AG04449 (cell line): ENCODE results near the gene SMYD3.

ENCODE experiments used
- CTCF ChIA-PET: fragments of 350-600 bp; formaldehyde crosslinking; extraction: SDS; loops from one replicate; lab custom pipeline; 2021; ENCODE audit warnings: antibody characterized with exemption; lab: Yijun Ruan, JAX
- POLR2A ChIA-PET: fragments of 400-600, 350-600 bp; formaldehyde crosslinking; extraction: SDS; loops from one replicate; lab custom pipeline; 2020; ENCODE audit warnings: antibody characterized with exemption, inconsistent platforms; lab: Yijun Ruan, JAX
- DNase-seq: peaks from one replicate; pipeline ENCODE4 v3.0.0-alpha.2; 2010; ENCODE audit warnings: low read depth, low spot score
- H3K4me3 ChIP-seq: 2 replicates; pipeline ENCODE4 v1.5.1; 2011; ENCODE audit warnings: low read depth, mild to moderate bottlenecking, control low read depth, low read length
- TF ChIP-seq, protein P1 (sequence below): IDR thresholded peaks from one replicate; pipeline ENCODE4 v1.5.1; 2011; ENCODE audit warnings: mild to moderate bottlenecking, moderate library complexity, low read length, control low read depth, inconsistent platforms; ENCODE audit not compliant: insufficient read depth; ENCODE audit errors: missing control alignments

Gene SMYD3

DNA sequence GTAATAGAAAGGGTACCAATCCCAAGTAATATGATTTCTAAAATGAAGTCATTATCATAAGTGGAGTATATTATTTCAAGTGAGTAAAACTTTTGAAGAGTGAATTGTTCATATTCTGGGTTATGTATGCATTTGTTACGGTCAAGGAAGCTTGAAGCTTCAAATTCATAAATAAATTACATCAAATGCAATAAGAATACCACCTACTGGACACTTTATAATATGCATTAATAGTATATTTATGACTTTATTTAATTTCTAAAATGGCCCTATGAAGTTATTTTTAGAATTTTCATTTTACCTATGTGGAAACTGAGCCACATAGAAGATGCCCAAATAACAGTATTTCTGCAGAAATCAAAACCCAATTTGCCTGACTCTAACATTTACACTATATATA, 260.6 kb downstream of the SMYD3 start:
- ChIA-PET POLR2A (no interaction called here), CTCF (interaction anchor here (0.9 kb wide), 1 partner anchor 10 kb away, joined by 3 read pairs; no protein-coding TSS in a partner anchor)
- TF ChIP-seq, protein P1, sequence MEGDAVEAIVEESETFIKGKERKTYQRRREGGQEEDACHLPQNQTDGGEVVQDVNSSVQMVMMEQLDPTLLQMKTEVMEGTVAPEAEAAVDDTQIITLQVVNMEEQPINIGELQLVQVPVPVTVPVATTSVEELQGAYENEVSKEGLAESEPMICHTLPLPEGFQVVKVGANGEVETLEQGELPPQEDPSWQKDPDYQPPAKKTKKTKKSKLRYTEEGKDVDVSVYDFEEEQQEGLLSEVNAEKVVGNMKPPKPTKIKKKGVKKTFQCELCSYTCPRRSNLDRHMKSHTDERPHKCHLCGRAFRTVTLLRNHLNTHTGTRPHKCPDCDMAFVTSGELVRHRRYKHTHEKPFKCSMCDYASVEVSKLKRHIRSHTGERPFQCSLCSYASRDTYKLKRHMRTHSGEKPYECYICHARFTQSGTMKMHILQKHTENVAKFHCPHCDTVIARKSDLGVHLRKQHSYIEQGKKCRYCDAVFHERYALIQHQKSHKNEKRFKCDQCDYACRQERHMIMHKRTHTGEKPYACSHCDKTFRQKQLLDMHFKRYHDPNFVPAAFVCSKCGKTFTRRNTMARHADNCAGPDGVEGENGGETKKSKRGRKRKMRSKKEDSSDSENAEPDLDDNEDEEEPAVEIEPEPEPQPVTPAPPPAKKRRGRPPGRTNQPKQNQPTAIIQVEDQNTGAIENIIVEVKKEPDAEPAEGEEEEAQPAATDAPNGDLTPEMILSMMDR = no peak
- DNase-seq = no peak
- no peak overlapping the region for H3K4me3 ChIP-seq

DNA sequence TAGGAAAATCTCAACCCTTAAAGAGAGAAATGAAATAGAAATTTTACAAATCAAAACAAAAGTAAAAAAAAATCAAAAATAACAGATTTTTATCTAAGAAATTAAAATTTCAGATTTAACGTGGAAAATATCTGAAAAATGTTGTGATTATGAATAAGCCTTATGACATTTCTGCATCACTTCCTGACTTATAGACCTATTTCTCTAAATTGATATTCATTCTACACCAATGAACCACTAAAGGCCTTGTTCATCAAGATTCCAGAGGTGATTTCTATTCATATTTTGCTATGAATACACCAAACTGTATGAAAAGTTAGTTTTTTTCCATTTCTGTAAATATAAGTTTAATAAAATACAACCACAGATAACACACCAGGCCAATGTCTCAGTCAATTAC, 261.5 kb downstream of the SMYD3 start:
- POLR2A ChIA-PET = no interaction called here
- CTCF ChIA-PET = no interaction called here
- TF ChIP-seq, protein P1 = no peak
- H3K4me3 ChIP-seq = no peak overlapping the region
- no peak for DNase-seq

DNA sequence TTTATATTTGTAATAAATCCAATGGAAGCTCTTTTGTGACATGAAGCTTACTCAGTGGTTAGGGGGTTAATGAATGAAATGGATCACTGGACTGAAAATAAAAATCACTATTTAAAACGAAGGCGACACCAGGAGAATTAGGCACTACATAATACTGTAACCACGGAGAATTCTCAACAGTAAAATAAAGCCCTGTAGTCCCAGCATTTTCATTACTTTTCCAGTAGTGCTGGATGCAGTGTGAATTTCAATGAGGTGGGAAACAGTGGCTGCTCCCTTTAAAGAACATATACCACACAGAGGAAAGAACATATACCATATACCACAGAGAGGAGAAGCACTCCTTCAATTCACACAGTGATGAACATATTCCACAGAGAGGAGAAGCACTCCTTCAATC, 275.0 kb downstream of the SMYD3 start:
- DNase-seq = no peak
- ChIA-PET POLR2A (no interaction called here), CTCF (no interaction called here)
- H3K4me3 ChIP-seq = no peak overlapping the region
- TF ChIP-seq, protein P1 = no peak

DNA sequence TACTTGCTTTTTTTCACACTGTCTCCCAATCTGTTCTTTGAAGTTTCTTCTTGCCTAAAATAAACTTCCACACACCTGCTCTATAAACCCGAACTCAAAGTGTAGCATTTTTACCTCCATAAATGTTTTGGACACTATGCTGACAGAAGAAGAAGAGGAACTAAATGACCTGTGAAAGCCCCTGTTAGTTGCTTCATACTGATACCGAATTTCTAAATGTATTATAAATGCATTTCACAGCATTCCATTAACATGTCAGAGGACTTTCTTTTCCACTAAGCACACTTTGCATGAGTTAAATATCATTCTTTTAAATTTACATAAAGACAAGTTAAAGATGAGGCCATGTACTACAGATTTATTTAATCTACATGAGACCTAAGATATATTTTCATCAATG, 281.0 kb downstream of the SMYD3 start:
- no peak overlapping the region for H3K4me3 ChIP-seq
- POLR2A ChIA-PET = no interaction called here
- TF ChIP-seq, protein P1 = no peak
- CTCF ChIA-PET = no interaction called here
- no peak for DNase-seq

DNA sequence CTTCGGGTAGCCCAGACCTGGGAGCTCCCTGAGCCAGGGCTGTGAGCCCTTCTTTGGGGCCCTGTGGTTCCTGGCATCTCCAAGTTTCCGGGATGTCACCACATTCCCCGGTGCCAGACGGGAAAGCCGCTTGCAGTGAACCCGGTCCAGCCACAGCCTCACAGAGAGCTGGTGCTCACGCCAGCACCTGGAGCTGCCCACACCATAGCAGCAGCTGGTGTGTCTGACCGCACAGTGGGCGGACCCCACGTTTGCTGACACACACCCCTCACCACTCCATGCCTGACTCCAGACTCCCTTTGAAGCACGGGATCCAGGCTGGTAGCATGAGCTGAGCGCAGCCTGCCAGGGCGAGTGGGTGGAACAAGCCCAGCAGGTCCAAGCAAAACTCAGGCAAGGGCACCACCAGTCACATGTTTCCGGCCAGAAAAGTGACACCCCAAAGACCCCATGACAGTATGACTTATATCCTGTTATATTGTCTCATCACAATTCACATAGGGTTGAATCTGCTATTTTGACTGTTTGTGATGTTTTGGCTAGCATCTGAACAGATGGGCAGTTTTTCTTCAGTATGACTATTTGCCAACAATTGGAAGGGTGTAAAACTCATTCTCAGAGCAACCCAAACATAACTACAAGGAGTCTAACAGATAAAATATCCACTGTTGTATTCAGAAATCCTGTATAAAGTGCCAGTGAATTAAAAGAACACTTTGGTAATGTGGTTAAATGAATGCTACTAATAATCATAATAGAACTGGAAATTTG, 285.4 kb downstream of the SMYD3 start:
- CTCF ChIA-PET = no interaction called here
- H3K4me3 ChIP-seq = no peak overlapping the region

DNA sequence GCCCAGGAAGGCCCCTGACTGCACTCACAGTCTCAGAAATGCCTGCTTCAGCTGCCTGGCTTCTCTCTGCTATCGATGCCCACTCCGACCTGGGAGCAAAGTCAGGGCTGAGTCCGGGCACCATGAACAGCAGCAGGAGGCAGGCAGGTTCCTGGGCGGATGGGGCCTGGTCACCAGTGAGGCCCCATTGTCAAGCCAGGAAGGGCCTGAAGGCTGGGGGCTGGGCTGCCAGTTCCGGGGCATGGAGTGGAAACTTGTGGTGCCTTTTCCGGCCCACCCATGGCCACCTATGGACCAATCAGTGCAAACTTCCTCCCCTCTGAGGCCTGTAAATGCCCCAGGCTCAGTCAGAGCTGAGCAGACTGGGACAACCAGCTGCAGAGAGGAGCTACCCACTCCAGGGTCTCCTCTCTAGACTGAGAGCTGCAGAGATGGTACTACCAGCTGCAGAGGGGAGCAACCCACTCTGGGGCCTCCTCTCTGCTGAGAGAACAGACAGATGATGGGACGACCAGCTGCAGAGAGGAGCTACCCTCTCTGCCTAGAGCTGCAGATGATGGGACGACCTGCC, 286.5 kb downstream of the SMYD3 start:
- TF ChIP-seq, protein P1 = no peak
- ChIA-PET CTCF (no interaction called here), POLR2A (no interaction called here)
- no peak for DNase-seq
- no peak overlapping the region for H3K4me3 ChIP-seq

More for the DNA sequence above, 285.4 kb downstream of the SMYD3 start:
- TF ChIP-seq, protein P1 = no peak
- DNase-seq = no peak
- POLR2A ChIA-PET = no interaction called here
